Stimulated activated CD4-positive, alpha-beta T cell treated with anti-CD3 and anti-CD28 coated beads, Interleukin-12 subunit alpha, Interleukin-12 subunit beta, amount 100 ng/mL, for 4 hours (primary cell): ENCODE measurements around the gene CIAO2B.

ENCODE experiments used
- DNase-seq: peaks from one replicate; pipeline ENCODE4 v3.0.0-alpha.2; 2020

Gene CIAO2B

GRCh38 chr16:66885491-66885890 is 48.7 kb downstream of the CIAO2B start:
- DNase-seq: no peak

GRCh38 chr16:66882702-66883101 is 51.5 kb downstream of the CIAO2B start:
- no peak for DNase-seq
